GM12872 (cell line): Measurements from ENCODE around the gene SRA1.

Experiments
- TF ChIP-seq, protein P1 (sequence below): IDR thresholded peaks from 3 replicates; pipeline ENCODE4 v1.5.1; 2011; ENCODE audit warnings: low read depth, mild to moderate bottlenecking, low read length, moderate library complexity; ENCODE audit not compliant: insufficient read depth

SRA1 gene

DNA sequence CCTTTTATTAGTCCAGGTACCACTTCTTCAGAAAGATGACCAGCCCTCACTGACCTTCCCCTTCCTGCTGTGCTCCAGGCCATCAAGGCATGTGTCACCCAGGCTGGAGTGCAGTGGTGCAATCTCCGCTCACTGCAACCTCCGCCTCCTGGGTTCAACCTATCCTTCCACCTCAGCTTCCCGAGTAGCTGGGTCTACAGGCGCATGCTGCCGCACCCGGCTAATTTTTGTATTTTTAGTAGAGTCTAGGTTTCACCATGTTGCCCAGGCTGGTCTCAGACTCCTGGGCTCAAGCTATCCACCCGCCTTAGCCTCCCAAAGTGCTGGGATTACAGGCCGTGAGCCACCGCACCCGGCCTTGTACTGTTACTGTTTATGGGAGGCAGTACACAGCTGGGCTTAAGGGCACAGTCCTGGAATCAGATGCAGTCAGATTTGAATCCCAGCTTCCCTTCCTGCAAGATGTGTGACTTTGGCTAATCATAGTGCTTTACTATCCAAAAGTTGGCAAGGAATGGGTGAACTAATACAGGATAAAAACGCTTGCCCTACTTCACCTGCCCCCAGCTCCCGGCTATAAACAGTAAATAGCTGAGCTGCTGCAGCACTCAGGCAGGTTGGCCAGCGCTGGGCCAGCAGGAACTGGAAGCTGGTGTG is 10.3 kb downstream of the SRA1 start:
- TF ChIP-seq, protein P1, sequence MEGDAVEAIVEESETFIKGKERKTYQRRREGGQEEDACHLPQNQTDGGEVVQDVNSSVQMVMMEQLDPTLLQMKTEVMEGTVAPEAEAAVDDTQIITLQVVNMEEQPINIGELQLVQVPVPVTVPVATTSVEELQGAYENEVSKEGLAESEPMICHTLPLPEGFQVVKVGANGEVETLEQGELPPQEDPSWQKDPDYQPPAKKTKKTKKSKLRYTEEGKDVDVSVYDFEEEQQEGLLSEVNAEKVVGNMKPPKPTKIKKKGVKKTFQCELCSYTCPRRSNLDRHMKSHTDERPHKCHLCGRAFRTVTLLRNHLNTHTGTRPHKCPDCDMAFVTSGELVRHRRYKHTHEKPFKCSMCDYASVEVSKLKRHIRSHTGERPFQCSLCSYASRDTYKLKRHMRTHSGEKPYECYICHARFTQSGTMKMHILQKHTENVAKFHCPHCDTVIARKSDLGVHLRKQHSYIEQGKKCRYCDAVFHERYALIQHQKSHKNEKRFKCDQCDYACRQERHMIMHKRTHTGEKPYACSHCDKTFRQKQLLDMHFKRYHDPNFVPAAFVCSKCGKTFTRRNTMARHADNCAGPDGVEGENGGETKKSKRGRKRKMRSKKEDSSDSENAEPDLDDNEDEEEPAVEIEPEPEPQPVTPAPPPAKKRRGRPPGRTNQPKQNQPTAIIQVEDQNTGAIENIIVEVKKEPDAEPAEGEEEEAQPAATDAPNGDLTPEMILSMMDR: no peak

DNA sequence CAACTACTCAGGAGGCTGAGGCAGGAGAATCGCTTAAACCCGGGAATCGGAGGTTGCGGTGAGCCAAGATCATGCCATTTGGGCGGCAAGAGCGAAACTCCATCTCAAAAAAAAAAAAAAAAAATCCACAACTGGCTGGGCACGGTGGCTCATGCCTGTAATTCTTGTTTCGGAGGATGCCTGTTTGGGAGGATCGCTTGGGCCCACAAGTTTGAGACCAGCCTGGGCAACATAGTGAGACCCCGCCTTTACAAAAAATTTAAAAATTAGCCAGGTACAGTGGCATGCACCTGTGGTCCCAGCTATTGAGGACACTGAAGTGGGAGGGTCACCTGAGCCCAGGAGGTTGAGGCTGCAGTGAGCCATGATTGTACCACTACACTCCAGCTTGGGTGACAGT is 11.7 kb downstream of the SRA1 start:
- TF ChIP-seq, protein P1: no peak

DNA sequence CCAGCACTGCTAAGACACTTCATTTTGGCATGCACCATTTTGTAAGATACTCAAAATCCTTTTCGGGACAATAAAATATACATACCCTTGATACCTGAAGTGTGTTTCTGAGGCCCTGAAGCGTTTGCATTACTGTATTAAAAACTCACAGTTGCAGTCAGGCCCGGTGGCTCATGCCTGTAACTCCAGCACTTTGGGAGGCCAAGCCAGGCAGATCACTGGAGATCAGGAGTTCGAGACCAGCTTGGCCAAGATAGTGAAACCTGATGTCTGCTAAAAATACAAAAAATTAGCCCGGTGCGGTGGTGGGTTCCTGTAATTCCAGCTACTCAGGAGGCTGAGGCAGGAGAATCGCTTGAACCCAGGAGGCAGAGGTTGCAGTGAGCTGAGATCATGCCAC is 12.3 kb downstream of the SRA1 start:
- TF ChIP-seq, protein P1: no peak

DNA sequence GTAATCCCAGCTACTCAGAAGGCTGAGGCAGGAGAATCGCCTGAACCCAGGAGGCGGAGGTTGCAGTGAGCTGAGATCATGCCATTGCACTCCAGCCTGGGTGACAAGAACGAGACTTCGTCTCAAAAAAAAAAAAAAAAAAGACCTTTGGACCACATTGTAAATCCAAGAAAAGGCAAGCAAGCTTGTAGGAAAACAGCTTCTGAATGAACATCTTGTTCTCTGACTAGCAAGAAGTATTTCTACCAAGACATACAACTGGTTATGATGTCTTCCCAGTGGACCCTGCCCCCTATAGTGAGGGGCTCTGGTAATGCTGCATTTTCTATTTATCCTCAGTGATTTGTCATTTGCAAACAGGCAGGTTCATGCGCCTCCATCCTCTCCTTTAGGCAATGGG is 14.3 kb downstream of the SRA1 start:
- TF ChIP-seq, protein P1: no peak

DNA sequence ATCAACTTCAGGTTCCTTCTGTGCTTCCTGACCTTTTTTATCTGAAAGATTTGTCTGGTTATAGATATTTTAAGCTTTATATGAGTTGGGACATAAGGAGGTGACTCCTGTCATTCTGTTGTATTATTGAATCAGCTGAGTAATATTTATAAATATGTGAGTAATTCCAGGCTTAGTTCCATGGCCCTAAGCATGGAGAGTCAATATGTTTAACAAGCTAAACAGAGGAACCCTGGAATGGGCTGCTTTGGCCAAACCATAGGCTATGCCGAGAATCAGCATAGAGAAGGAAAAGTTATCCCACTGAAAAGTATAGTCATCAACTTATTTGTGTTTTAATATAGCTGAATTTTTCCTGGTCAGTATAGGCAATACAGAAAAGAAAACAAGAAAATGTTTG is 17.0 kb downstream of the SRA1 start:
- TF ChIP-seq, protein P1: no peak

DNA sequence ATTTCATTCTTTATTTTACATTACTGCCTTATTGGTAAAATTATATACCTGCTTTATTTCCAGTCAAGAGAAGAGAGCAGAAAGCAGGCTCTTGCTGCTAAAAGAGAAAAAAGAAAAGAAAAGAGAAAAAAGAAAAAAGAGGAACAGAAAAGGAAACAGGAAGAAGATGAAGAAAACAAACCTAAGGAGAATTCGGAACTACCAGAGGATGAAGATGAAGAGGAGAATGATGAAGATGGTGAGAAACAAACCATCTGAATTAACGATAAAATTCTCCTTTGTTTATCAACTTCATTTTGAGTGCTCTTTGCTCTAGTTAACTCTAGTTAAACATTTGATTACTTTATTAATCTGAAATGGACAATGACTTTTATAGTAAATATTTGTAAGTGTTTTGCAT is 33.3 kb downstream of the SRA1 start:
- TF ChIP-seq, protein P1: no peak

DNA sequence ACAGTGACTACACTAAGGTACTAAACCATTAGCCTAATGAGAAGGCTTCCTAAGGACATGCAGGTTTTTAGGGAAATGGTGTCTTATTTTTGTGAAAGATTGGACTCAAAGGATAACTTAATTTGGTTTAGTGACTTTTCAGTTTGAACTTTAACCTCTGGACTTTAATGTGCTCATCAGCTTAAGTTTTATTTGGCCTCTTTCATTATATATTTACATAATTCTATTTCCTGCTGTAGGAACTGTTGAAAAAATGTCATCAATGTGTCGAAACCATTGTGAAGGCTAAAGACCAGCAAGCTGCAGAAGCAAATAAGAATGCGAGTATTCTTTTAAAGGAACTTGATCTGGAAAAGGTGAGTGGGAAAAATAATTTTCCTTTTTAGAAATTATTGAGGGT is 44.1 kb downstream of the SRA1 start:
- TF ChIP-seq, protein P1: no peak
